Activated T-helper 2 cell treated with anti-CD3 and anti-CD28 coated beads, Interferon-gamma antibody, Interleukin-2, Interleukin-4, amounts not matched to agents 10 μg/mL and 5 μg/mL and 100 μg/mL, durations not matched to agents 14 hours and 24 hours and 36 hours (primary cell): ENCODE data around the gene NET1. TPM values are rescaled to one million over a fixed set of nuclear protein-coding genes. Genes with fewer than 3 reads are reported as not detected.

Experiments
- DNase-seq: peaks from one replicate; pipeline ENCODE4 v3.0.0; 2021; ENCODE audit warnings: low spot score
- H3K27ac Mint-ChIP-seq: one replicate; pipeline ENCODE4 v1.8.0; 2021; ENCODE audit warnings: mixed read lengths
- H3K27me3 Mint-ChIP-seq: one replicate; pipeline ENCODE4 v1.8.0; 2021; ENCODE audit warnings: low read depth, mixed read lengths
- H3K36me3 Mint-ChIP-seq: one replicate; pipeline ENCODE4 v1.8.0; 2021; ENCODE audit warnings: low read depth, mixed read lengths
- H3K4me1 Mint-ChIP-seq: one replicate; pipeline ENCODE4 v1.8.0; 2021; ENCODE audit warnings: low read depth, mixed read lengths
- H3K4me3 Mint-ChIP-seq: one replicate; pipeline ENCODE4 v1.8.0; 2021; ENCODE audit warnings: low read depth, mild to moderate bottlenecking, moderate library complexity, mixed read lengths
- H3K9me3 Mint-ChIP-seq: one replicate; pipeline ENCODE4 v1.8.0; 2021; ENCODE audit warnings: mixed read lengths
- intact Hi-C: fragments of 100-400 bp; cut with micrococcal nuclease; formaldehyde crosslinking; loops from one replicate; pipeline ENCODE4 v1.15.1; 2023
- total RNA-seq: library from RNA; stranded (reverse); gene quantifications from 2 replicates; pipeline ENCODE4 v1.2.3, GENCODE V29; 2022

Gene NET1
- total RNA-seq, 1 donor from 2014 or later = 43.3 TPM

- Mint-ChIP-seq H3K27me3 (no peaks in the 10 kb centered on the region), H3K36me3 (no peaks in the 10 kb centered on the region), H3K4me3 (no peak overlapping the region), H3K9me3 (peaks cover 5% of the 10 kb centered on the region), H3K27ac (no peak overlapping the region), H3K4me1 (no peaks in the 10 kb centered on the region)
- intact Hi-C loops = no loop called here
- no peak for DNase-seq
These were observed 76.2 kb downstream of the NET1 start for GRCh38 chr10:5488272-5489161.

GRCh38 chr10:5490032-5490431 lies 77.7 kb downstream of the NET1 start:
- DNase-seq = no peak
- H3K4me3 Mint-ChIP-seq = no peak overlapping the region
- no peak overlapping the region for H3K27ac Mint-ChIP-seq
- H3K36me3 Mint-ChIP-seq = no peaks in the 10 kb centered on the region
- intact Hi-C loops = no loop called here
- no peaks in the 10 kb centered on the region for H3K27me3 Mint-ChIP-seq
- H3K9me3 Mint-ChIP-seq = peaks cover 5% of the 10 kb centered on the region
- H3K4me1 Mint-ChIP-seq = no peaks in the 10 kb centered on the region

- H3K27ac Mint-ChIP-seq = no peak overlapping the region
- H3K9me3 Mint-ChIP-seq = peaks cover 5% of the 10 kb centered on the region
These were observed 78.5 kb downstream of the NET1 start for GRCh38 chr10:5490698-5491464.

DNA sequence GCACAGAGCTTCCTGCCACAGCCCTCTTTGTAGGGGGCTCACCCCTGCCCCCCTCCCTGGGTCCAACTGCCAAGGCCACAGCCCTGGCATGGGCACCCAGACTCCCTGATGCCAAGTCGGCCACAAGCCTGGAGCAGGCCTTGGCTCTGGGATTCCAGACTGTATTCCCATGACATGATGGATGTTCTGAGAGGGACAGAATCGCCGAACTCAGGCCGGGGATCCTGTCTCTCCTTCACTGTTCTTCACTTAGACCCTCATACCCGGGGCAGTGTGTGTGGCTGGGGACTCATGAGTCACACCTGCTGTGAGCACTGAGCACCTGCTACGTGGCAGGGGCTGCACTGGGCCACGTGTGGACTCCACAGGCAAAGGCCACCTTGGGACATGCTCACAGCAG lies 79.1 kb downstream of the NET1 start:
- H3K36me3 Mint-ChIP-seq = no peaks in the 10 kb centered on the region
- H3K27ac Mint-ChIP-seq = no peak overlapping the region
- H3K4me3 Mint-ChIP-seq = no peak overlapping the region
- no peaks in the 10 kb centered on the region for H3K27me3 Mint-ChIP-seq
- peaks cover 5% of the 10 kb centered on the region for H3K9me3 Mint-ChIP-seq
- no peak for DNase-seq
- intact Hi-C loops = no loop called here
- no peaks in the 10 kb centered on the region for H3K4me1 Mint-ChIP-seq

More at GRCh38 chr10:5490698-5491464, 78.5 kb downstream of the NET1 start:
- no peaks in the 10 kb centered on the region for H3K4me1 Mint-ChIP-seq
- no peaks in the 10 kb centered on the region for H3K27me3 Mint-ChIP-seq
- no peak for DNase-seq
- no peaks in the 10 kb centered on the region for H3K36me3 Mint-ChIP-seq
- no peak overlapping the region for H3K4me3 Mint-ChIP-seq
- intact Hi-C loops = no loop called here

DNA sequence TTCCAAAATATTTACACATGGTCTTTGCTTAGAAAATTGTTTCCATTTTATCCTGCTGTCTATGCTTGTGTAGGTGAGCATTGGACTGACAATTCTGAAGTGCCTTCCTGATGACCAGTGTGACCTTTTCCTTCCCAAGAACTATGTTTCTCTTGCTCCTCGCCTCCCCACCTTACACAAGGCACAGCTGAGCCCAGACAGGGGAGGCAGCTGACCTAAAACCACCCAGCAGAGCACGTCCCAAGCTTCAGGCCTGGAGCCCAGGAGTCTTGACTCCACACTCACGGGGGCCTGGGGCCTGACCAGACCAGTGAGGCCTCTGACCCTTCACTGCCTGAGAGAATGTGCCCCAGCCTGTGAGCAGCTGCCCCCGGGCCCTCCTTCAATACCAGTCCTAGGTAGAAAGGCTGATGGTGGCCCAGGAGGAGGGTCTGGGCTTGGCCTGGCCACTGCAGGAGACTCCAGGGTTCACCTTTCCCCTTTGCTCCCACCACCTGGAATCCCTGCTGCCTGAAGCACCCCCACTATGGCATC lies 80.0 kb downstream of the NET1 start:
- intact Hi-C loops = no loop called here
- Mint-ChIP-seq H3K4me1 (no peaks in the 10 kb centered on the region), H3K27me3 (no peaks in the 10 kb centered on the region), H3K36me3 (no peaks in the 10 kb centered on the region), H3K4me3 (no peak overlapping the region), H3K9me3 (peaks cover 5% of the 10 kb centered on the region), H3K27ac (no peak overlapping the region)
- DNase-seq = no peak

- Mint-ChIP-seq H3K4me1 (no peaks in the 10 kb centered on the region), H3K36me3 (no peaks in the 10 kb centered on the region), H3K9me3 (peaks cover 5% of the 10 kb centered on the region), H3K27me3 (no peaks in the 10 kb centered on the region), H3K27ac (no peak overlapping the region), H3K4me3 (no peak overlapping the region)
- intact Hi-C loops = no loop called here
- DNase-seq = no peak
These were observed 80.7 kb downstream of the NET1 start for GRCh38 chr10:5492929-5493576.

GRCh38 chr10:5493691-5494090 lies 81.3 kb downstream of the NET1 start:
- no peak overlapping the region for H3K27ac Mint-ChIP-seq
- no peaks in the 10 kb centered on the region for H3K36me3 Mint-ChIP-seq
- H3K4me3 Mint-ChIP-seq = no peak overlapping the region
- H3K4me1 Mint-ChIP-seq = no peaks in the 10 kb centered on the region
- intact Hi-C loops = no loop called here
- H3K27me3 Mint-ChIP-seq = no peaks in the 10 kb centered on the region
- peaks cover 5% of the 10 kb centered on the region for H3K9me3 Mint-ChIP-seq
- no peak for DNase-seq

- intact Hi-C loops = no loop called here
- Mint-ChIP-seq H3K4me1 (no peaks in the 10 kb centered on the region), H3K27ac (no peak overlapping the region), H3K36me3 (no peaks in the 10 kb centered on the region), H3K27me3 (no peaks in the 10 kb centered on the region), H3K9me3 (peaks cover 5% of the 10 kb centered on the region), H3K4me3 (no peak overlapping the region)
- DNase-seq = no peak
These were observed 82.3 kb downstream of the NET1 start for GRCh38 chr10:5494611-5495010.

DNA sequence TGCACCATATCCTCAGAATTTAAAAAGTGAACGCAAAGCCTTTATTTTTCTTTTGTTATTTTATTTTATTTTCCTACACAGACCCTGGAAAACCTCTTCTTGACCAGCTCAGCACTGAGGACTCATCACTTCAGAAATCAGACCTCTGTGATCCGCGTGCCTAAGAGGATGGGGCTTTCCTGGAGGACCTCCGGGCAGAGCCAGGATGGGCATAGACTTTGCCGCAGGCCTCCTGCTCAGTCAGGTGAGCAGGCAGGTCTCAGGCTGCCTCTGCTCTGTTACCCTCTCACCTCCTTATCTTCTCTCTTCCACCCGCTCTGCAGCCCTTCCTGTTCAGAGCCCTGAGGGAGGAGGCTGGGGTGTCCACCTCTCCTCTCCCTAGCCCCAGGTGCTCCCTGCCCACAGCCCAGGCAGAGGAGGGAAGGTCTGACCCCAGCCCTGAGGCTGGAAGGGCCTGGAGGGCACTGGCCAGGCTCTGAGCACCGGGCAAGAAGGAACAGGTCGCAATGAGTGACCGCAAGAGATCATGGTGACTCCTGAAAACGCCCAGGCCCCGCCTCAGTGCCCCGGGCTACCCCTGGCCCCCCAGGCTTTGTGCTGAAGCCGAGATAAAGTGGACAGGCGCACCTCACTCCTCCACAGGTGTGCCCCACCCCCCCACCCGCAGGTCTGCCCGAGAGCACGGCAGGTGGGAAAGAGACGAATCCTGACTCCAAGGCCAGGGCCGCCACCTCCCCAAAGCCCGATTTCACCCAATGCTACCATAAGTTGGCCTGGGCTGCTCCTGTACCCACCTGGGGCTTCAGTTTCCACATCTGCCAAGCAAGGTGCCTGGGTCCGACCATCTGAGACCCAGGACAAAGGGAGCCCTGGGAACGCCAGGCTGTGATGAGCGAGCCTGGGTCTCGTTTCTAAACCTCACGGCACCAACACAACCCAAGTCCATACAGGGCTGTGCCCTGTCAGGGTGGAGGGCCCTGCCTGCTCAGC lies 84.2 kb downstream of the NET1 start:
- no peaks in the 10 kb centered on the region for H3K36me3 Mint-ChIP-seq
- DNase-seq = no peak
- no peaks in the 10 kb centered on the region for H3K4me1 Mint-ChIP-seq
- H3K4me3 Mint-ChIP-seq = no peak overlapping the region
- H3K27ac Mint-ChIP-seq = no peak overlapping the region
- intact Hi-C loops = no loop called here
- H3K27me3 Mint-ChIP-seq = no peaks in the 10 kb centered on the region
- peaks cover 5% of the 10 kb centered on the region for H3K9me3 Mint-ChIP-seq

DNA sequence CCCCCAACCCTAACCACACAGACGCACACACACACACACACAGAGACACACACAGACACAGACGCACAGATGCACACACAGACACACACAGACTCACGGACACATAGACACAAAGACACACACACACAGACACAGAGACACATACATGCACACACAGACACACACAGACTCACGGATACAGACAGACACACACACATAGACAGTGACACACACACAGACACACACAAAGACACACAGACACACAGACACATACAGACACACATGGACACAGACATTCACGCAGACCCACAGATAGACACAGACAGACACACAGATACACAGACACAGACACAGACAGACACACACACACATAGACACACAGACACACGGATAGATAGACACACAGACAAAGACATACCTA lies 84.9 kb downstream of the NET1 start:
- intact Hi-C loops = no loop called here
- Mint-ChIP-seq H3K9me3 (peaks cover 5% of the 10 kb centered on the region), H3K27me3 (no peaks in the 10 kb centered on the region), H3K27ac (no peak overlapping the region), H3K36me3 (no peaks in the 10 kb centered on the region), H3K4me3 (no peak overlapping the region), H3K4me1 (no peaks in the 10 kb centered on the region)
- no peak for DNase-seq

GRCh38 chr10:5497948-5498730 lies 85.8 kb downstream of the NET1 start:
- Mint-ChIP-seq H3K27me3 (no peaks in the 10 kb centered on the region), H3K4me1 (no peaks in the 10 kb centered on the region), H3K36me3 (no peaks in the 10 kb centered on the region), H3K9me3 (no peaks in the 10 kb centered on the region), H3K27ac (no peak overlapping the region), H3K4me3 (no peak overlapping the region)
- DNase-seq = no peak
- intact Hi-C loops = no loop called here
